HepG2 (cell line): ENCODE results near the gene ADCY5. TPM values are rescaled to one million over a fixed set of nuclear protein-coding genes. Genes with fewer than 3 reads are reported as not detected.

Experiments used
- ATF2 ChIP-seq: sonication (generic); formaldehyde crosslinking; IDR thresholded peaks from 2 replicates; pipeline ENCODE4 v1.4.0; 2020; ENCODE audit warnings: missing genetic modification reagents
- E2F1 ChIP-seq: sonication (generic); formaldehyde crosslinking; IDR thresholded peaks from 2 replicates; pipeline ENCODE4 v1.5.0; 2020; ENCODE audit warnings: missing genetic modification reagents
- ELF4 ChIP-seq: sonication (generic); formaldehyde crosslinking; IDR thresholded peaks from 2 replicates; pipeline ENCODE4 v1.5.0; 2020; ENCODE audit warnings: missing genetic modification reagents, mild to moderate bottlenecking, moderate library complexity, borderline replicate concordance
- FOSL1 ChIP-seq: sonication (generic); formaldehyde crosslinking; IDR thresholded peaks from 2 replicates; pipeline ENCODE4 v1.9.0; 2021; ENCODE audit warnings: missing genetic modification reagents, borderline replicate concordance
- GMEB1 ChIP-seq: sonication (generic); formaldehyde crosslinking; IDR thresholded peaks from 2 replicates; pipeline ENCODE4 v1.5.1; 2020; ENCODE audit warnings: missing genetic modification reagents, mild to moderate bottlenecking, borderline replicate concordance
- POLR2A ChIP-seq, 2 experiments: IDR thresholded peaks; 2 replicates each; pipeline ENCODE4 v1.6.1; 2011; ENCODE audit warnings: low read depth in 2 of 2, low read length in 2 of 2, mild to moderate bottlenecking in 1 of 2, moderate library complexity in 1 of 2; ENCODE audit not compliant: insufficient read depth in 1 of 2
- PPARG ChIP-seq: conservative IDR thresholded peaks from 2 replicates; pipeline ENCODE4 v1.6.1; 2016; ENCODE audit warnings: missing biosample characterization, missing genetic modification reagents
- RFXANK ChIP-seq: IDR thresholded peaks from 2 replicates; pipeline ENCODE4 v1.6.1; 2016
- SP1 ChIP-seq, 2 experiments: fragments of 450-650 bp in 1 of 2; sonication (generic) in 1 of 2; formaldehyde crosslinking in 1 of 2; IDR thresholded peaks; 2 replicates each; pipeline versions ENCODE4 v1.4.0 to v1.6.1; 2016 to 2020; ENCODE audit warnings: missing genetic modification reagents in 1 of 2
- ZFP36L2 ChIP-seq: sonication (generic); formaldehyde crosslinking; IDR thresholded peaks from 2 replicates; pipeline ENCODE4 v1.4.0; 2020; ENCODE audit warnings: missing genetic modification reagents
- ZMYM2 ChIP-seq: sonication (generic); formaldehyde crosslinking; IDR thresholded peaks from 2 replicates; pipeline ENCODE4 v1.8.0; 2022; ENCODE audit warnings: mild to moderate bottlenecking, missing genetic modification reagents
- ZNF225 ChIP-seq: sonication (generic); formaldehyde crosslinking; IDR thresholded peaks from 2 replicates; pipeline ENCODE4 v1.4.0; 2020; ENCODE audit warnings: mild to moderate bottlenecking, missing genetic modification reagents
- ZNF276 ChIP-seq: sonication (generic); formaldehyde crosslinking; IDR thresholded peaks from 2 replicates; pipeline ENCODE4 v1.4.0; 2020; ENCODE audit warnings: mild to moderate bottlenecking, low read depth, missing genetic modification reagents
- ZNF512B ChIP-seq: sonication (generic); formaldehyde crosslinking; IDR thresholded peaks from 2 replicates; pipeline ENCODE4 v1.5.1; 2020; ENCODE audit warnings: missing genetic modification reagents, mild to moderate bottlenecking, borderline replicate concordance
- ZNF781 ChIP-seq: sonication (generic); formaldehyde crosslinking; IDR thresholded peaks from 2 replicates; pipeline ENCODE4 v1.5.1; 2020; ENCODE audit warnings: borderline replicate concordance, mild to moderate bottlenecking, missing genetic modification reagents; ENCODE audit errors: not compliant biosample characterization
- ZNF792 ChIP-seq: IDR thresholded peaks from 2 replicates; pipeline ENCODE4 v1.6.1; 2016
- ZNF841 ChIP-seq: sonication (generic); formaldehyde crosslinking; IDR thresholded peaks from 2 replicates; pipeline ENCODE4 v1.8.1; 2023; ENCODE audit warnings: missing genetic modification reagents, borderline replicate concordance
- ZZZ3 ChIP-seq: sonication (generic); formaldehyde crosslinking; IDR thresholded peaks from 2 replicates; pipeline ENCODE4 v1.4.0; 2020; ENCODE audit warnings: missing genetic modification reagents, mild to moderate bottlenecking, borderline replicate concordance
- polyA plus RNA-seq, 8 experiments: library from polyadenylated mRNA; depleted of rRNA in 3 of 8; stranded (reverse) in 7 of 8; unstranded in 1 of 8; fragments of >200 nt; fragmentation: Illumina TruSeq in 4 of 8; extraction: Trizol in 4 of 8; gene quantifications; 2 replicates each; pipeline versions ENCODE4 v1.2.1 to v1.2.3, GENCODE V29; 2011 to 2016; ENCODE audit warnings: low read depth in 4 of 8, missing spikeins in 1 of 8, mixed read lengths in 1 of 8; ENCODE audit not compliant: insufficient read depth in 1 of 8
- total RNA-seq, 5 experiments: library from RNA; depleted of rRNA; stranded (reverse); fragments of >200 nt; fragmentation: Illumina TruSeq; extraction: Trizol; gene quantifications; 2 replicates each; pipeline ENCODE4 v1.2.3, GENCODE V29; 2016; ENCODE audit warnings: low read depth in 1 of 5

Gene ADCY5
- total and polyA plus RNA-seq, 2 of the 13 experiments (the other 11 are each of a cell fraction or from before 2014, with no cell fraction given), result not detected

GRCh38 chr3:123286308-123287023 lies 162.4 kb downstream of the ADCY5 start (continued):
- TF ChIP-seq ZNF276 (CRISPR knock-in tag) (peak; percentile 89; the same call in 1 of the 2 replicates), SP1 (IDR thresholded peaks at IDR 0.05) (no peak), SP1 (CRISPR knock-in tag; IDR thresholded peaks at IDR 0.05) (0 out of 2 replicates have a peak, but pooled peaks have one; percentile 45), ZNF781 (CRISPR knock-in tag) (no peak), ELF4 (no peak), ZMYM2 (CRISPR knock-in tag) (no peak), ZNF512B (CRISPR knock-in tag) (no peak), ZNF841 (no peak), GMEB1 (CRISPR knock-in tag) (no peak), ATF2 (CRISPR knock-in tag) (peak; percentile 89), ZNF792 (CRISPR knock-in tag) (peak; percentile 94), ZZZ3 (CRISPR knock-in tag) (0 out of 2 replicates have a peak, but pooled peaks have one; percentile 42), ZNF225 (CRISPR knock-in tag) (no peak), POLR2A (IDR thresholded peaks at IDR 0.05; ENCODE audit: insufficient read depth in 1 of 2, low read depth in 2 of 2, low read length in 2 of 2) (no peak), RFXANK (CRISPR knock-in tag) (peak; percentile 83; the same call in 1 of the 2 replicates), PPARG (peak; percentile 78), E2F1 (CRISPR knock-in tag) (0 out of 2 replicates have a peak, but pooled peaks have one; percentile 45), FOSL1 (CRISPR knock-in tag) (peak; percentile 33; the same call in 1 of the 2 replicates), ZFP36L2 (CRISPR knock-in tag) (peak; percentile 95; the same call in 1 of the 2 replicates)
